Gastroesophageal sphincter (tissue), 3 donors: ENCODE measurements around the gene PPP1R3A.

Experiments
- CTCF ChIP-seq, 4 experiments: fragments of 200-600 bp in 2 of 4; fragments of 450-650 bp in 2 of 4; sonication (generic) in 1 of 4; IDR thresholded peaks; one replicate each; pipeline ENCODE4 v1.5.1; 2017 to 2019; ENCODE audit warnings: antibody characterized with exemption in 4 of 4, mild to moderate bottlenecking in 2 of 4, moderate library complexity in 2 of 4
- EP300 ChIP-seq: sonication (generic); formaldehyde crosslinking; IDR thresholded peaks from one replicate; pipeline ENCODE4 v1.6.1; 2017; ENCODE audit warnings: antibody characterized with exemption, mild to moderate bottlenecking
- POLR2A ChIP-seq, 2 donors: fragments of 450-650 bp; IDR thresholded peaks; one replicate each; pipeline ENCODE4 v1.6.1; 2017; ENCODE audit warnings: antibody characterized with exemption in 2 of 2, mild to moderate bottlenecking in 2 of 2, moderate library complexity in 1 of 2
- POLR2AphosphoS5 ChIP-seq: sonication (generic); formaldehyde crosslinking; IDR thresholded peaks from one replicate; pipeline ENCODE4 v1.6.1; 2017; ENCODE audit warnings: antibody characterized with exemption

GRCh38 chr7:113922049-113922448 is 3.2 kb upstream of the PPP1R3A start:
- TF ChIP-seq POLR2AphosphoS5 (no peak), EP300 (no peak), POLR2A (IDR thresholded peaks at IDR 0.05) (no peak), CTCF (IDR thresholded peaks at IDR 0.05) (no peak)
